Measurements from ENCODE around the gene ARHGAP9.

- TF ChIP-seq EZH2phosphoT487 (IDR thresholded peaks at IDR 0.05; ENCODE audit: insufficient read depth, low read depth) (no peak), EZH2 (IDR thresholded peaks at IDR 0.05; ENCODE audit: insufficient read depth, poor library complexity, severe bottlenecking) (no peak)
Observed at GRCh38 chr12:57455374-57456144, 24.1 kb downstream of the ARHGAP9 start.

All from GM23248 (cell line).